HCT116 (cell line): ENCODE data around the gene HVCN1. TPM values are rescaled to one million over a fixed set of nuclear protein-coding genes. Genes with fewer than 3 reads are reported as not detected.

Experiments
- ATAC-seq: fragments of 200-7000 bp; cut with Tn5 transposase; 2 replicates; pipeline ENCODE4 v1.9.1; 2020; ENCODE audit warnings: mild to moderate bottlenecking, moderate library complexity
- BruUV-seq: library from RNA; stranded (reverse); fragments of 400-500 nt; replicated peaks from 2 replicates; lab custom pipeline; 2021; lab: Mats Ljungman, UMichigan
- CTCF ChIA-PET: fragments of 300-600 bp; sonication (Branson Sonifier 250); formaldehyde crosslinking; loops from one replicate; lab custom pipeline; 2021; ENCODE audit warnings: antibody characterized with exemption; lab: Charles Lee
- POLR2A ChIA-PET: fragments of 300-600, 350-600 bp; sonication (Branson Sonifier 250); formaldehyde crosslinking; loops from one replicate; lab custom pipeline; 2021; ENCODE audit warnings: antibody characterized with exemption; lab: Charles Lee
- RAD21 ChIA-PET, 2 experiments: fragments of 300-600 bp; sonication (Branson Sonifier 250); formaldehyde crosslinking; loops; one replicate each; lab custom pipeline; 2023; ENCODE audit warnings: low total read pairs in 2 of 2; ENCODE audit not compliant: uncharacterized antibody in 2 of 2, unreplicated experiment in 2 of 2, low non-redundant PET in 1 of 2; lab: Charles Lee
- DNase-seq: peaks from one replicate; pipeline ENCODE4 v3.0.0-alpha.2; 2010; ENCODE audit warnings: low read depth, low spot score
- H2AFZ ChIP-seq: fragments of 200-600 bp; shearing (Covaris generic), sonication (generic); 2 replicates; pipeline ENCODE4 v1.6.1; 2017; ENCODE audit warnings: low read depth, mixed run types, mixed read lengths, antibody characterized with exemption, low read length; ENCODE audit not compliant: poor library complexity, severe bottlenecking
- H3K27ac ChIP-seq: 2 replicates; pipeline ENCODE4 v1.5.1; 2012; ENCODE audit warnings: low read depth, low read length
- H3K27me3 ChIP-seq: fragments of 200-600 bp; sonication (generic); 2 replicates; pipeline ENCODE4 v1.6.1; 2016; ENCODE audit warnings: mixed run types, low read length, mixed read lengths; ENCODE audit not compliant: insufficient read depth
- H3K36me3 ChIP-seq, 2 experiments: fragments of 200-500 bp in 1 of 2; fragments of 200-600 bp in 1 of 2; sonication (Bioruptor generic) in 1 of 2; sonication (generic) in 1 of 2; 2 replicates each; pipeline versions ENCODE4 v1.5.1 to v1.6.1; 2014 to 2016; ENCODE audit warnings: low read length in 2 of 2, inconsistent platforms in 1 of 2, mixed read lengths in 1 of 2, mixed run types in 1 of 2; ENCODE audit not compliant: insufficient read depth in 2 of 2, control insufficient read depth in 1 of 2
- H3K4me1 ChIP-seq, 2 experiments: fragments of 200-600 bp in 1 of 2; sonication (generic) in 1 of 2; 2 replicates each; pipeline versions ENCODE4 v1.5.1 to v1.6.1; 2012 to 2017; ENCODE audit warnings: low read length in 2 of 2, inconsistent platforms in 1 of 2, mild to moderate bottlenecking in 1 of 2, mixed read lengths in 1 of 2, mixed run types in 1 of 2, moderate library complexity in 1 of 2; ENCODE audit not compliant: insufficient read depth in 2 of 2, control insufficient read depth in 1 of 2
- H3K4me2 ChIP-seq: fragments of 200-600 bp; sonication (generic); 2 replicates; pipeline ENCODE4 v1.6.1; 2017; ENCODE audit warnings: mixed run types, low read length, mixed read lengths
- H3K4me3 ChIP-seq, 2 experiments: fragments of 200-600 bp in 1 of 2; sonication (generic) in 1 of 2; replicated peaks in 1 of 2; 2 replicates each; pipeline ENCODE4 v1.5.1; 2011 to 2016; ENCODE audit warnings: low read length in 2 of 2, control low read depth in 1 of 2, low read depth in 1 of 2, mild to moderate bottlenecking in 1 of 2, mixed read lengths in 1 of 2, mixed run types in 1 of 2
- H3K79me2 ChIP-seq: fragments of 200-600 bp; sonication (generic); 2 replicates; pipeline ENCODE4 v1.6.1; 2017; ENCODE audit warnings: mild to moderate bottlenecking, mixed run types, low read length, moderate library complexity, mixed read lengths; ENCODE audit not compliant: insufficient read depth
- H3K9ac ChIP-seq: fragments of 200-600 bp; sonication (generic); 2 replicates; pipeline ENCODE4 v1.6.1; 2016; ENCODE audit warnings: low read length, mixed read lengths
- H3K9me2 ChIP-seq: fragments of 200-600 bp; sonication (generic), shearing (Covaris generic); 2 replicates; pipeline ENCODE4 v1.6.1; 2017; ENCODE audit warnings: mixed run types, mild to moderate bottlenecking, moderate library complexity; ENCODE audit not compliant: insufficient read depth
- H3K9me3 ChIP-seq, 2 experiments: fragments of 200-500 bp in 1 of 2; fragments of 200-600 bp in 1 of 2; sonication (Bioruptor generic) in 1 of 2; sonication (generic) in 1 of 2; 2 replicates each; pipeline ENCODE4 v1.6.1; 2014 to 2017; ENCODE audit warnings: low read length in 2 of 2, mixed read lengths in 2 of 2, inconsistent platforms in 1 of 2, low read depth in 1 of 2, mild to moderate bottlenecking in 1 of 2, mixed run types in 1 of 2, moderate library complexity in 1 of 2; ENCODE audit not compliant: control insufficient read depth in 1 of 2, insufficient read depth in 1 of 2
- H4K20me1 ChIP-seq: fragments of 200-600 bp; sonication (generic), shearing (Covaris generic); 2 replicates; pipeline ENCODE4 v1.6.1; 2017; ENCODE audit warnings: mixed run types, mild to moderate bottlenecking, moderate library complexity; ENCODE audit not compliant: insufficient read depth
- CBX3 ChIP-seq: IDR thresholded peaks from 2 replicates; pipeline ENCODE4 v1.6.1; 2012; ENCODE audit warnings: low read depth
- CTCF ChIP-seq, 3 experiments: fragments of 200-600 bp in 1 of 3; sonication (generic) in 1 of 3; IDR thresholded peaks in 2 of 3; conservative IDR thresholded peaks in 1 of 3; 2 replicates each; pipeline ENCODE4 v1.5.1; 2012 to 2017; ENCODE audit warnings: low read depth in 2 of 3, low read length in 2 of 3, antibody characterized with exemption in 1 of 3, borderline replicate concordance in 1 of 3, control low read depth in 1 of 3, mild to moderate bottlenecking in 1 of 3, mixed read lengths in 1 of 3, mixed run types in 1 of 3, moderate library complexity in 1 of 3; ENCODE audit not compliant: insufficient read depth in 1 of 3
- POLR2AphosphoS5 ChIP-seq: IDR thresholded peaks from 2 replicates; pipeline ENCODE4 v1.6.1; 2011; ENCODE audit warnings: mild to moderate bottlenecking, low read depth, low read length, moderate library complexity
- RAD21 ChIP-seq: IDR thresholded peaks from 2 replicates; pipeline ENCODE4 v1.6.1; 2012; ENCODE audit warnings: low read depth, mild to moderate bottlenecking
- TCF7L2 ChIP-seq: IDR thresholded peaks from 2 replicates; pipeline ENCODE4 v1.7.0; 2011; ENCODE audit warnings: borderline replicate concordance, inconsistent platforms; ENCODE audit not compliant: insufficient read depth, insufficient read length; ENCODE audit errors: extremely low read depth
- ZBTB33 ChIP-seq: IDR thresholded peaks from 2 replicates; pipeline ENCODE4 v1.6.1; 2011; ENCODE audit warnings: mild to moderate bottlenecking, low read length, moderate library complexity; ENCODE audit not compliant: insufficient replicate concordance; ENCODE audit errors: extremely low read depth
- intact Hi-C: fragments of 100-400 bp; cut with micrococcal nuclease; formaldehyde crosslinking; loops from 2 replicates; pipeline ENCODE4 v1.10.0; 2022
- total RNA-seq: library from RNA; stranded (reverse); gene quantifications from one replicate; pipeline ENCODE4 v1.2.1, GENCODE V29; 2021; ENCODE audit not compliant: unreplicated experiment

HVCN1 gene
- total RNA-seq, 1 experiment from 2014 or later = 0.15 TPM

GRCh38 chr12:110619534-110619953, 69.4 kb downstream of the HVCN1 start:
- Histone ChIP-seq H3K27ac (no peak overlapping the region), H3K9me2 (no peaks in the 10 kb centered on the region), H3K36me3 (no peaks in the 10 kb centered on the region), H3K79me2 (no peaks in the 10 kb centered on the region; the same call in 1 of the 2 replicates), H4K20me1 (no peaks in the 10 kb centered on the region), H3K9me3 (no peaks in the 10 kb centered on the region), H3K4me1 (peaks cover 4 to 6% of the 10 kb centered on the region in 2 experiments; a peak in 2 of 4 replicates), H3K4me3 (no peak overlapping the region), H3K4me2 (no peak overlapping the region), H3K9ac (no peak overlapping the region), H2AFZ (no peak overlapping the region), H3K27me3 (no peaks in the 10 kb centered on the region)
- ChIA-PET CTCF (no interaction called here), POLR2A (no interaction called here), RAD21 (no interaction called here)
- no peak for ATAC-seq
- DNase-seq = no peak
- intact Hi-C loops = loop anchor here (10.0 kb wide), 1 partner anchor 75 kb away; no protein-coding TSS in a partner anchor
- no TSS peak for BruUV-seq
- TF ChIP-seq CBX3 = no peak
- 0 out of 6 replicates have a peak, but pooled peaks of 1 of the 3 experiments have one; percentile 4 for TF ChIP-seq CTCF (IDR thresholded peaks at IDR 0.05 in 2 of 3, conservative IDR thresholded peaks at IDR 0.05 in 1 of 3; ENCODE audit: borderline replicate concordance in 1 of 3, insufficient read depth in 1 of 3, low read depth in 2 of 3, low read length in 2 of 3)
- TF ChIP-seq TCF7L2 = no peak
- TF ChIP-seq RAD21 = peak; percentile 35; the same call in 1 of the 2 replicates
- no peak for TF ChIP-seq ZBTB33
- TF ChIP-seq POLR2AphosphoS5 = no peak
